MM.1S (cell line): ENCODE data around the gene FBXL20.
"Not testable (repeated sequence)": the region's sequence is repeated elsewhere in the genome, so short reads cannot be mapped to it uniquely, and the experiment has no call there.

Experiments used
- DNase-seq: peaks from one replicate; pipeline ENCODE4 v3.0.0-alpha.2; 2015
- H2AFZ ChIP-seq: fragments of 300-600 bp; sonication (generic); 2 replicates; pipeline ENCODE4 v1.6.0; 2016; ENCODE audit warnings: antibody characterized with exemption, low read length
- H3F3A ChIP-seq: fragments of 300-600 bp; sonication (generic); 2 replicates; pipeline ENCODE4 v1.6.1; 2016; ENCODE audit warnings: mild to moderate bottlenecking, antibody characterized with exemption, low read length, moderate library complexity, mixed read lengths; ENCODE audit not compliant: insufficient read depth
- H3K27ac ChIP-seq: fragments of 300-600 bp; sonication (generic); 2 replicates; pipeline ENCODE4 v1.5.1; 2016; ENCODE audit warnings: mild to moderate bottlenecking, low read length
- H3K27me3 ChIP-seq: fragments of 300-600 bp; sonication (generic); replicated peaks from 2 replicates; pipeline ENCODE4 v1.6.0; 2016; ENCODE audit warnings: low read length; ENCODE audit not compliant: insufficient read depth
- H3K36me3 ChIP-seq: fragments of 300-600 bp; sonication (generic); replicated peaks from 2 replicates; pipeline ENCODE4 v1.6.1; 2016; ENCODE audit warnings: mild to moderate bottlenecking, low read length, mixed read lengths; ENCODE audit not compliant: insufficient read depth
- H3K4me1 ChIP-seq: fragments of 300-600 bp; sonication (generic); 2 replicates; pipeline ENCODE4 v1.6.1; 2016; ENCODE audit warnings: low read length, mixed read lengths
- H3K4me2 ChIP-seq: fragments of 300-600 bp; sonication (generic); 2 replicates; pipeline ENCODE4 v1.6.0; 2016; ENCODE audit warnings: low read depth, low read length
- H3K4me3 ChIP-seq: fragments of 300-600 bp; sonication (generic); 2 replicates; pipeline ENCODE4 v1.5.1; 2016; ENCODE audit warnings: low read length, mixed read lengths
- H3K79me2 ChIP-seq: fragments of 300-600 bp; sonication (generic); 2 replicates; pipeline ENCODE4 v1.6.1; 2016; ENCODE audit warnings: mixed run types, low read length, mixed read lengths
- H3K9ac ChIP-seq: fragments of 300-600 bp; sonication (generic); 2 replicates; pipeline ENCODE4 v1.6.1; 2016; ENCODE audit warnings: low read length, mixed read lengths
- H3K9me2 ChIP-seq: fragments of 300-600 bp; sonication (generic); replicated peaks from 2 replicates; pipeline ENCODE4 v1.6.1; 2016; ENCODE audit warnings: mild to moderate bottlenecking, low read length, mixed read lengths; ENCODE audit not compliant: insufficient read depth
- H3K9me3 ChIP-seq: fragments of 300-600 bp; sonication (generic); replicated peaks from 2 replicates; pipeline ENCODE4 v1.6.1; 2016; ENCODE audit warnings: mild to moderate bottlenecking, low read length, mixed read lengths; ENCODE audit not compliant: insufficient read depth
- H4K20me1 ChIP-seq: fragments of 300-600 bp; sonication (generic); 2 replicates; pipeline ENCODE4 v1.6.1; 2016; ENCODE audit warnings: mild to moderate bottlenecking, low read length, moderate library complexity, mixed read lengths; ENCODE audit not compliant: insufficient read depth
- CTCF ChIP-seq: fragments of 300-600 bp; sonication (generic); IDR thresholded peaks from 2 replicates; pipeline ENCODE4 v1.5.1; 2016; ENCODE audit warnings: antibody characterized with exemption, low read length, mixed read lengths
- EZH2 ChIP-seq: fragments of 300-600 bp; sonication (generic); optimal IDR thresholded peaks from 2 replicates; pipeline ENCODE3; 2017; ENCODE audit warnings: low read depth, mild to moderate bottlenecking, antibody characterized with exemption, low read length, mixed read lengths
- EZH2phosphoT487 ChIP-seq: fragments of 300-600 bp; sonication (generic); IDR thresholded peaks from 2 replicates; pipeline ENCODE4 v1.6.1; 2018; ENCODE audit warnings: antibody characterized with exemption, low read length

Gene FBXL20

GRCh38 chr17:39380144-39380543 is 21.3 kb downstream of the FBXL20 start:
- no peaks in the 10 kb centered on the region for H3K4me1 ChIP-seq
- H3K36me3 ChIP-seq, result no peaks in the 10 kb centered on the region
- no peak overlapping the region for H3K4me2 ChIP-seq
- no peaks in the 10 kb centered on the region for H3F3A ChIP-seq
- H3K9me3 ChIP-seq, result no peaks in the 10 kb centered on the region
- H3K9ac ChIP-seq, result no peak overlapping the region
- DNase-seq, result no peak
- no peaks in the 10 kb centered on the region for H3K27me3 ChIP-seq
- peaks cover 7% of the 10 kb centered on the region for H3K79me2 ChIP-seq
- H3K9me2 ChIP-seq, result no peaks in the 10 kb centered on the region
- TF ChIP-seq EZH2phosphoT487, result no peak
- H3K4me3 ChIP-seq, result no peak overlapping the region
- no peak overlapping the region for H3K27ac ChIP-seq
- no peaks in the 10 kb centered on the region for H4K20me1 ChIP-seq
- H2AFZ ChIP-seq, result no peak overlapping the region

GRCh38 chr17:39376434-39376833 is 25.0 kb downstream of the FBXL20 start:
- Histone ChIP-seq H3K4me3 (no peak overlapping the region), H3K9me3 (no peaks in the 10 kb centered on the region), H3K9ac (no peak overlapping the region), H4K20me1 (no peaks in the 10 kb centered on the region), H3K36me3 (no peaks in the 10 kb centered on the region), H3K4me1 (no peaks in the 10 kb centered on the region), H3F3A (no peaks in the 10 kb centered on the region), H3K27ac (no peak overlapping the region), H3K27me3 (no peaks in the 10 kb centered on the region), H2AFZ (no peak overlapping the region), H3K9me2 (no peaks in the 10 kb centered on the region), H3K4me2 (no peak overlapping the region), H3K79me2 (peaks cover 7% of the 10 kb centered on the region)
- TF ChIP-seq EZH2 (no peak), CTCF (no peak), EZH2phosphoT487 (no peak)
- no peak for DNase-seq

GRCh38 chr17:39367805-39368204 is 33.6 kb downstream of the FBXL20 start:
- H3K4me1 ChIP-seq, H2AFZ ChIP-seq, DNase-seq, H4K20me1 ChIP-seq, H3K27ac ChIP-seq, H3K4me3 ChIP-seq, H3K9me3 ChIP-seq, H3K9me2 ChIP-seq, H3K4me2 ChIP-seq, H3K36me3 ChIP-seq, H3K9ac ChIP-seq, H3F3A ChIP-seq, H3K27me3 ChIP-seq, H3K79me2 ChIP-seq: not testable (repeated sequence)

GRCh38 chr17:39365872-39366271 is 35.6 kb downstream of the FBXL20 start:
- H3K4me3 ChIP-seq, result no peak overlapping the region
- H3K36me3 ChIP-seq, result no peaks in the 10 kb centered on the region
- H3K27ac ChIP-seq, result no peak overlapping the region
- DNase-seq, result no peak
- no peaks in the 10 kb centered on the region for H3K79me2 ChIP-seq
- no peaks in the 10 kb centered on the region for H3K9me3 ChIP-seq
- no peaks in the 10 kb centered on the region for H3F3A ChIP-seq
- no peak for TF ChIP-seq EZH2phosphoT487
- no peak for TF ChIP-seq EZH2
- TF ChIP-seq CTCF, result no peak
- H3K27me3 ChIP-seq, result no peaks in the 10 kb centered on the region
- H3K4me2 ChIP-seq, result no peak overlapping the region
- H3K4me1 ChIP-seq, result no peaks in the 10 kb centered on the region
- no peaks in the 10 kb centered on the region for H3K9me2 ChIP-seq
- H3K9ac ChIP-seq, result no peak overlapping the region
- no peaks in the 10 kb centered on the region for H4K20me1 ChIP-seq
- H2AFZ ChIP-seq, result no peak overlapping the region
